ENCODE results near the gene RPS6KB1.
A peak's percentile ranks its signal among the peaks of the same experiment; 100 is the strongest.
"Not testable (repeated sequence)": the region's sequence is repeated elsewhere in the genome, so short reads cannot be mapped to it uniquely, and the experiment has no call there.

RPS6KB1 gene

GRCh38 chr17:59933317-59933716 is 40.4 kb downstream of the RPS6KB1 start:
- not testable (repeated sequence) for H3K4me3 ChIP-seq (ENCODE audit: low read length); H3F3A ChIP-seq (ENCODE audit: control insufficient read depth, insufficient read depth); H3K27ac ChIP-seq (ENCODE audit: low read depth, low read length); H3K4me2 ChIP-seq (ENCODE audit: low read length); H3K27me3 ChIP-seq (ENCODE audit: control insufficient read depth, low read length); H4K20me1 ChIP-seq (ENCODE audit: control insufficient read depth, insufficient read depth, low read depth, low read length); H3K79me2 ChIP-seq (ENCODE audit: control insufficient read depth, low read length); H3K4me1 ChIP-seq (ENCODE audit: control insufficient read depth, low read length); H3K9me3 ChIP-seq (ENCODE audit: control insufficient read depth, insufficient read depth, low read length); H3K9me2 ChIP-seq (replicated peaks; ENCODE audit: control insufficient read depth, low read length)
- H3K36me3 ChIP-seq (ENCODE audit: control insufficient read depth, low read length): peaks cover 68% of the 10 kb centered on the region

GRCh38 chr17:59940697-59941096 is 47.8 kb downstream of the RPS6KB1 start:
- H3K4me2 ChIP-seq (ENCODE audit: low read length); H3K4me3 ChIP-seq (ENCODE audit: low read length); H3K27me3 ChIP-seq (ENCODE audit: control insufficient read depth, low read length); H3K9me2 ChIP-seq (replicated peaks; ENCODE audit: control insufficient read depth, low read length); H3K79me2 ChIP-seq (ENCODE audit: control insufficient read depth, low read length); H3F3A ChIP-seq (ENCODE audit: control insufficient read depth, insufficient read depth); H3K9me3 ChIP-seq (ENCODE audit: control insufficient read depth, insufficient read depth, low read length); H3K27ac ChIP-seq (ENCODE audit: low read depth, low read length); H3K4me1 ChIP-seq (ENCODE audit: control insufficient read depth, low read length); H4K20me1 ChIP-seq (ENCODE audit: control insufficient read depth, insufficient read depth, low read depth, low read length): not testable (repeated sequence)
- H3K36me3 ChIP-seq (ENCODE audit: control insufficient read depth, low read length): peaks cover 64% of the 10 kb centered on the region

GRCh38 chr17:59941131-59941530 is 48.2 kb downstream of the RPS6KB1 start:
- Histone ChIP-seq H3K4me1 (ENCODE audit: control insufficient read depth, low read length) (peaks cover 10% of the 10 kb centered on the region), H3K79me2 (ENCODE audit: control insufficient read depth, low read length) (no peaks in the 10 kb centered on the region), H3F3A (ENCODE audit: control insufficient read depth, insufficient read depth) (peaks cover 3% of the 10 kb centered on the region; the same call in 1 of the 2 replicates), H3K36me3 (ENCODE audit: control insufficient read depth, low read length) (peaks cover 65% of the 10 kb centered on the region), H3K27me3 (ENCODE audit: control insufficient read depth, low read length) (no peaks in the 10 kb centered on the region), H3K9me2 (replicated peaks; ENCODE audit: control insufficient read depth, low read length) (no peaks in the 10 kb centered on the region), H3K4me2 (ENCODE audit: low read length) (no peak overlapping the region), H3K4me3 (ENCODE audit: low read length) (no peak overlapping the region), H3K9me3 (ENCODE audit: control insufficient read depth, insufficient read depth, low read length) (no peaks in the 10 kb centered on the region), H3K27ac (ENCODE audit: low read depth, low read length) (no peak overlapping the region), H4K20me1 (ENCODE audit: control insufficient read depth, insufficient read depth, low read depth, low read length) (no peaks in the 10 kb centered on the region)
- TF ChIP-seq EZH2phosphoT487 (IDR thresholded peaks at IDR 0.05; ENCODE audit: borderline replicate concordance, low read length): no peak
- no peak for TF ChIP-seq CTCF (IDR thresholded peaks at IDR 0.05; ENCODE audit: low read depth, low read length, poor library complexity, severe bottlenecking)

DNA sequence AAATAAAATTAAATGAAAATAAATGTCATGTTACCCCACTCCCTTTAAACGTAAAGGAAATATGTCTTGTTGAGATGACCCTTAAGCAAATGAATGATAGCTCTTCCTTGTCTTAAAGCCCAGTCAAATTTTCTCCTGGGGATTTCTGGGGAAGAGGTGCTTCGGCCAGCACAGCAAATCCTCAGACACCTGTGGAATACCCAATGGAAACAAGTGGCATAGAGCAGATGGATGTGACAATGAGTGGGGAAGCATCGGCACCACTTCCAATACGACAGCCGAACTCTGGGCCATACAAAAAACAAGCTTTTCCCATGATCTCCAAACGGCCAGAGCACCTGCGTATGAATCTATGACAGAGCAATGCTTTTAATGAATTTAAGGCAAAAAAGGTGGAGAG is 53.5 kb downstream of the RPS6KB1 start:
- not testable (repeated sequence) for H3K79me2 ChIP-seq (ENCODE audit: control insufficient read depth, low read length); H4K20me1 ChIP-seq (ENCODE audit: control insufficient read depth, insufficient read depth, low read depth, low read length); H3K27me3 ChIP-seq (ENCODE audit: control insufficient read depth, low read length); H3K9me3 ChIP-seq (ENCODE audit: control insufficient read depth, insufficient read depth, low read length); H3K9me2 ChIP-seq (replicated peaks; ENCODE audit: control insufficient read depth, low read length)
- Histone ChIP-seq H3F3A (ENCODE audit: control insufficient read depth, insufficient read depth) (peaks cover 11% of the 10 kb centered on the region), H3K36me3 (ENCODE audit: control insufficient read depth, low read length) (peaks cover 74% of the 10 kb centered on the region), H3K27ac (ENCODE audit: low read depth, low read length) (peak overlapping the region; percentile 82), H3K4me3 (ENCODE audit: low read length) (peak overlapping the region; percentile 48), H3K4me2 (ENCODE audit: low read length) (peak overlapping the region; percentile 87), H3K4me1 (ENCODE audit: control insufficient read depth, low read length) (peaks cover 61% of the 10 kb centered on the region)

DNA sequence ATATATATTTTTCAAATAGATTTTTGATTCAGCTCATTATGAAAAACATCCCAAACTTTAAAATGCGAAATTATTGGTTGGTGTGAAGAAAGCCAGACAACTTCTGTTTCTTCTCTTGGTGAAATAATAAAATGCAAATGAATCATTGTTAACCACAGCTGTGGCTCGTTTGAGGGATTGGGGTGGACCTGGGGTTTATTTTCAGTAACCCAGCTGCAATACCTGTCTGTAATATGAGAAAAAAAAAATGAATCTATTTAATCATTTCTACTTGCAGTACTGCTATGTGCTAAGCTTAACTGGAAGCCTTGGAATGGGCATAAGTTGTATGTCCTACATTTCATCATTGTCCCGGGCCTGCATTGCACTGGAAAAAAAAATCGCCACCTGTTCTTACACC is 54.4 kb downstream of the RPS6KB1 start:
- Histone ChIP-seq H3K36me3 (ENCODE audit: control insufficient read depth, low read length) (peaks cover 76% of the 10 kb centered on the region), H3K27ac (ENCODE audit: low read depth, low read length) (peak overlapping the region; percentile 82), H3F3A (ENCODE audit: control insufficient read depth, insufficient read depth) (peaks cover 11% of the 10 kb centered on the region), H3K4me2 (ENCODE audit: low read length) (peak overlapping the region; percentile 87), H3K4me1 (ENCODE audit: control insufficient read depth, low read length) (peaks cover 64% of the 10 kb centered on the region), H3K4me3 (ENCODE audit: low read length) (peak overlapping the region; percentile 70)
- H3K79me2 ChIP-seq (ENCODE audit: control insufficient read depth, low read length); H3K27me3 ChIP-seq (ENCODE audit: control insufficient read depth, low read length); H3K9me2 ChIP-seq (replicated peaks; ENCODE audit: control insufficient read depth, low read length); H3K9me3 ChIP-seq (ENCODE audit: control insufficient read depth, insufficient read depth, low read length); H4K20me1 ChIP-seq (ENCODE audit: control insufficient read depth, insufficient read depth, low read depth, low read length): not testable (repeated sequence)

All from DOHH2 (cell line).